PC-3 (cell line): Measurements from ENCODE around the gene ADCY10. TPM values are rescaled to one million over a fixed set of nuclear protein-coding genes. Genes with fewer than 3 reads are reported as not detected.

Experiments
- ATAC-seq: fragments of 200-7000 bp; cut with Tn5 transposase; 2 replicates; pipeline ENCODE4 v1.9.1; 2020; ENCODE audit warnings: mild to moderate bottlenecking, moderate library complexity
- BruUV-seq: library from RNA; stranded (reverse); fragments of 400-500 nt; replicated peaks from 2 replicates; lab custom pipeline; 2021; lab: Mats Ljungman, UMichigan
- CTCF ChIA-PET: fragments of 300-600 bp; sonication (Branson Sonifier 250); formaldehyde crosslinking; loops from one replicate; lab custom pipeline; 2022; ENCODE audit warnings: antibody characterized with exemption; lab: Charles Lee
- POLR2A ChIA-PET: fragments of 300-600 bp; sonication (Branson Sonifier 250); formaldehyde crosslinking; loops from one replicate; lab custom pipeline; 2022; ENCODE audit warnings: antibody characterized with exemption; ENCODE audit not compliant: unreplicated experiment; lab: Charles Lee
- DNase-seq: peaks from one replicate; pipeline ENCODE4 v3.0.0-alpha.2; 2015
- H2AFZ ChIP-seq: fragments of 300-600 bp; sonication (generic); 2 replicates; pipeline ENCODE4 v1.6.0; 2016; ENCODE audit warnings: antibody characterized with exemption, low read length
- H3F3A ChIP-seq: fragments of 300-600 bp; sonication (generic); one replicate; pipeline ENCODE4 v1.6.0; 2017; ENCODE audit warnings: antibody characterized with exemption, low read length, control low read depth, mild to moderate bottlenecking; ENCODE audit not compliant: unreplicated experiment
- H3K27ac ChIP-seq: fragments of 300-600 bp; sonication (generic); 2 replicates; pipeline ENCODE4 v1.5.1; 2016; ENCODE audit warnings: mild to moderate bottlenecking, low read length
- H3K27me3 ChIP-seq: fragments of 300-600 bp; sonication (generic); 2 replicates; pipeline ENCODE4 v1.6.1; 2016; ENCODE audit warnings: low read length, mixed read lengths
- H3K36me3 ChIP-seq: fragments of 300-600 bp; sonication (generic); 2 replicates; pipeline ENCODE4 v1.6.1; 2016; ENCODE audit warnings: low read depth, mixed run types, low read length, mixed read lengths
- H3K4me1 ChIP-seq: fragments of 300-600 bp; sonication (generic); 2 replicates; pipeline ENCODE4 v1.5.1; 2016; ENCODE audit warnings: low read length; ENCODE audit not compliant: insufficient read depth
- H3K4me2 ChIP-seq: fragments of 300-600 bp; sonication (generic); 2 replicates; pipeline ENCODE4 v1.6.0; 2016; ENCODE audit warnings: low read length
- H3K4me3 ChIP-seq: fragments of 300-600 bp; sonication (generic); 2 replicates; pipeline ENCODE4 v1.5.1; 2016; ENCODE audit warnings: mild to moderate bottlenecking, low read length, mixed read lengths
- H3K79me2 ChIP-seq: fragments of 300-600 bp; sonication (generic); 2 replicates; pipeline ENCODE4 v1.6.1; 2017; ENCODE audit warnings: low read length, mixed read lengths
- H3K9ac ChIP-seq: fragments of 300-600 bp; sonication (generic); 2 replicates; pipeline ENCODE4 v1.6.0; 2016; ENCODE audit warnings: mild to moderate bottlenecking, low read length
- H3K9me2 ChIP-seq: fragments of 300-600 bp; sonication (generic); replicated peaks from 2 replicates; pipeline ENCODE4 v1.6.1; 2016; ENCODE audit warnings: mixed run types, low read length, mixed read lengths
- H3K9me3 ChIP-seq: fragments of 300-600 bp; sonication (generic); 2 replicates; pipeline ENCODE4 v1.6.1; 2016; ENCODE audit warnings: low read length, mixed read lengths
- H4K20me1 ChIP-seq: fragments of 300-600 bp; sonication (generic); 2 replicates; pipeline ENCODE4 v1.6.1; 2016; ENCODE audit warnings: low read length, mixed read lengths
- EZH2 ChIP-seq: fragments of 300-600 bp; sonication (generic); IDR thresholded peaks from one replicate; pipeline ENCODE4 v1.6.1; 2017; ENCODE audit warnings: antibody characterized with exemption, mild to moderate bottlenecking, low read length; ENCODE audit not compliant: unreplicated experiment
- EZH2phosphoT487 ChIP-seq: fragments of 300-600 bp; sonication (generic); IDR thresholded peaks from 2 replicates; pipeline ENCODE4 v1.6.1; 2018; ENCODE audit warnings: mild to moderate bottlenecking, antibody characterized with exemption, low read length, borderline replicate concordance
- intact Hi-C: fragments of 100-400 bp; cut with micrococcal nuclease; formaldehyde crosslinking; loops from 2 replicates; pipeline ENCODE4 v1.9.0; 2023
- total RNA-seq: library from RNA; depleted of rRNA; stranded (reverse); fragments of >200 nt; gene quantifications from 2 replicates; pipeline ENCODE4 v1.2.3, GENCODE V29; 2014
- TF ChIP-seq, protein P1 (sequence below): fragments of 300-600 bp; sonication (generic); conservative IDR thresholded peaks from 2 replicates; pipeline ENCODE4 v1.5.1; 2017; ENCODE audit warnings: antibody characterized with exemption, low read depth, mild to moderate bottlenecking, low read length

ADCY10 gene
- total RNA-seq, 1 experiment from 2014 or later: not detected

DNA sequence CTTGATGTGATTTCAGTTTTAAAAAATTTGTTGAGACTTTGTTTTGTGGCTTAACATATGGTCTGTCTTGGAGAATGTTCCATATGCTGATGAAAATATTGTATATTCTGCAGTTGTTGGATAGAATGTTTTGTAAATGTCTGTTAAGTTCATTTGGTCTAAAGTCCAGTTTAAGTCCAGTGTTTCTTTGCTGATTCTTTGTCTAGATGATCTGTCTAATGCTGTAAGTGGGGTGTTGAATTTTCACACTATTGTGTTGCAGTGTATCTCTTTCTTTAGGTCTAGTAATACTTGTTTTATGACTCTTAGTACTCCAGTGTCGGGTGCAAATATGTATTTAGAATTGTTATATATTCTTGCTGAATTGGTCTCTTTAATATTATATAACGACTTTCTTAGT lies 33.8 kb upstream of the ADCY10 start:
- Histone ChIP-seq H4K20me1 (0 out of 2 replicates have a peak, but pooled peaks cover 4% of the 10 kb centered on the region), H3K4me1 (peaks cover 11% of the 10 kb centered on the region), H3K9me3 (no peaks in the 10 kb centered on the region), H3F3A (no peaks in the 10 kb centered on the region), H3K4me2 (no peak overlapping the region), H3K36me3 (peaks cover 3% of the 10 kb centered on the region; the same call in 1 of the 2 replicates), H3K9me2 (no peaks in the 10 kb centered on the region), H3K27me3 (no peaks in the 10 kb centered on the region), H3K4me3 (no peak overlapping the region), H3K9ac (no peak overlapping the region), H2AFZ (no peak overlapping the region), H3K79me2 (peaks cover 75% of the 10 kb centered on the region), H3K27ac (no peak overlapping the region)
- intact Hi-C loops: no loop called here
- CTCF ChIA-PET: no interaction called here
- BruUV-seq: no TSS peak
- DNase-seq (no peak), ATAC-seq (no peak)
- POLR2A ChIA-PET: no interaction called here
- TF ChIP-seq EZH2phosphoT487 (no peak), EZH2 (no peak)
- TF ChIP-seq, protein P1, sequence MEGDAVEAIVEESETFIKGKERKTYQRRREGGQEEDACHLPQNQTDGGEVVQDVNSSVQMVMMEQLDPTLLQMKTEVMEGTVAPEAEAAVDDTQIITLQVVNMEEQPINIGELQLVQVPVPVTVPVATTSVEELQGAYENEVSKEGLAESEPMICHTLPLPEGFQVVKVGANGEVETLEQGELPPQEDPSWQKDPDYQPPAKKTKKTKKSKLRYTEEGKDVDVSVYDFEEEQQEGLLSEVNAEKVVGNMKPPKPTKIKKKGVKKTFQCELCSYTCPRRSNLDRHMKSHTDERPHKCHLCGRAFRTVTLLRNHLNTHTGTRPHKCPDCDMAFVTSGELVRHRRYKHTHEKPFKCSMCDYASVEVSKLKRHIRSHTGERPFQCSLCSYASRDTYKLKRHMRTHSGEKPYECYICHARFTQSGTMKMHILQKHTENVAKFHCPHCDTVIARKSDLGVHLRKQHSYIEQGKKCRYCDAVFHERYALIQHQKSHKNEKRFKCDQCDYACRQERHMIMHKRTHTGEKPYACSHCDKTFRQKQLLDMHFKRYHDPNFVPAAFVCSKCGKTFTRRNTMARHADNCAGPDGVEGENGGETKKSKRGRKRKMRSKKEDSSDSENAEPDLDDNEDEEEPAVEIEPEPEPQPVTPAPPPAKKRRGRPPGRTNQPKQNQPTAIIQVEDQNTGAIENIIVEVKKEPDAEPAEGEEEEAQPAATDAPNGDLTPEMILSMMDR: no peak

DNA sequence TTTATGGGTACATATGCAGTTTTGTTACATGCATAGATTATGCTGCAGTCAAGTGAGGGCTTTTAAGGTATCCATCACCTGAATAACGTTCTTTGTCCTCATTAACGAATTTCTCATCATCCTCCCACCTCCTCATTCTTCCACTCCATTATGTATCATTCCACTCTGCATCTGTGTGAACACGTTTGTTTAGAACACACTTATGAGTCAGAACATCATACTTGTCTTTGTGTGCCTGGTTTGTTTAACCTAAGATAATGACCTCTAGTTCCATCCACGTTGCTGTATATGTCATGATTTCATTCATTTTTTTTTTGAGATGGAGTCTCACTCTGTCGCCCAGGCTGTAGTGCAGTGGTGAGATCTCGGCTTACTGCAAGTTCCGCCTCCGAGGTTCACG lies 29.6 kb upstream of the ADCY10 start:
- POLR2A ChIA-PET: no interaction called here
- Histone ChIP-seq H3K4me2 (no peak overlapping the region), H3K9me3 (no peaks in the 10 kb centered on the region), H3K36me3 (no peaks in the 10 kb centered on the region), H3K9me2 (no peaks in the 10 kb centered on the region), H3K79me2 (peaks cover 93% of the 10 kb centered on the region), H3K4me1 (peaks cover 2% of the 10 kb centered on the region), H3F3A (no peaks in the 10 kb centered on the region), H3K27ac (no peak overlapping the region), H3K9ac (no peak overlapping the region), H2AFZ (no peak overlapping the region), H3K27me3 (no peaks in the 10 kb centered on the region), H3K4me3 (no peak overlapping the region), H4K20me1 (0 out of 2 replicates have a peak, but pooled peaks cover 4% of the 10 kb centered on the region)
- CTCF ChIA-PET: no interaction called here
- DNase-seq (no peak), ATAC-seq (no peak)
- no peak for TF ChIP-seq EZH2phosphoT487
- TF ChIP-seq, protein P1: no peak
- TF ChIP-seq EZH2: no peak
- intact Hi-C loops: no loop called here
- no TSS peak for BruUV-seq

DNA sequence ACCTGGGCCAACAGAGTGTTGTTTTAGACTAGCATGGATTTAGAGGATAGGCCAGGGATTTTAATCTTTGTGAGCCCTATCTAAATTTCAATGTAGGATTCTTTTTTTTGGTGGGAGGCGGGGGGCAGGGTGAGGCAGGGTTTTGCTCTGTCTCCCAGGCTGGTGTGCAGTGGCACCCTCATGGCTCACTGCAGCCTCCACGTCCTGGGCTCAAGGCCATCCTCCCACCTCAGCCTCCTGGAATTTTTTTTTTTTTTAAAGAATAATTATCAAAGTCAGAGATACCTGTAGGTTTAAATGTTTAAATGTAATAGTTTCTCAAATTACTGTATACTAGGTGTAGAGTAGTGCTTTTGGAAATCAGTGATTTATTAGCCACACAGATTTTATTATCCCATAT lies 26.3 kb upstream of the ADCY10 start:
- ChIA-PET CTCF (no interaction called here), POLR2A (no interaction called here)
- Histone ChIP-seq H4K20me1 (no peaks in the 10 kb centered on the region), H3K27me3 (no peaks in the 10 kb centered on the region), H3K4me1 (peaks cover 7% of the 10 kb centered on the region), H3K27ac (no peak overlapping the region), H3K9me3 (no peaks in the 10 kb centered on the region), H3K9me2 (no peaks in the 10 kb centered on the region), H3F3A (no peaks in the 10 kb centered on the region), H2AFZ (no peak overlapping the region), H3K4me3 (no peak overlapping the region), H3K9ac (no peak overlapping the region), H3K36me3 (no peaks in the 10 kb centered on the region), H3K4me2 (no peak overlapping the region), H3K79me2 (peaks cover 82% of the 10 kb centered on the region)
- TF ChIP-seq EZH2 (no peak), EZH2phosphoT487 (no peak)
- TF ChIP-seq, protein P1: no peak
- no TSS peak for BruUV-seq
- intact Hi-C loops: no loop called here
- ATAC-seq (no peak), DNase-seq (no peak)
